Mucosa of rectum (tissue), 2 donors: ENCODE data around the gene PRDX5.

Experiments used
- H3K27ac ChIP-seq, 2 donors: one replicate each; pipeline ENCODE4 v1.7.0; 2013; ENCODE audit warnings: inconsistent platforms in 2 of 2, low read depth in 2 of 2, low read length in 2 of 2
- H3K27me3 ChIP-seq, 2 donors: one replicate each; pipeline ENCODE4 v1.7.0; 2013; ENCODE audit warnings: low read length in 2 of 2; ENCODE audit not compliant: control insufficient read depth in 2 of 2, insufficient read depth in 2 of 2
- H3K36me3 ChIP-seq, 2 donors: one replicate each; pipeline ENCODE4 v1.7.0; 2013; ENCODE audit warnings: low read length in 2 of 2; ENCODE audit not compliant: control insufficient read depth in 2 of 2, insufficient read depth in 2 of 2
- H3K4me1 ChIP-seq, 2 donors: one replicate each; pipeline ENCODE4 v1.7.0; 2013; ENCODE audit warnings: low read length in 2 of 2, mild to moderate bottlenecking in 1 of 2; ENCODE audit not compliant: control insufficient read depth in 2 of 2, insufficient read depth in 2 of 2
- H3K4me3 ChIP-seq, 2 donors: one replicate each; pipeline ENCODE4 v1.7.0; 2013; ENCODE audit warnings: low read length in 2 of 2
- H3K9ac ChIP-seq, 2 donors: one replicate each; pipeline ENCODE4 v1.7.0; 2013; ENCODE audit warnings: low read length in 2 of 2, low read depth in 1 of 2, mild to moderate bottlenecking in 1 of 2
- H3K9me3 ChIP-seq, 2 donors: one replicate each; pipeline ENCODE4 v1.7.0; 2013; ENCODE audit warnings: low read length in 2 of 2; ENCODE audit not compliant: control insufficient read depth in 2 of 2
- donor health status: healthy.
- donor health status: Normal muscosa, but diverticular disease.

PRDX5 gene

GRCh38 chr11:64339754-64340408 lies 22.0 kb downstream of the PRDX5 start, which contains the start of gene CCDC88B:
CCDC88B (plus strand) TSS chr11:64340204; CDS start chr11:64340267, 63 bp downstream.
- H3K4me1 ChIP-seq, result peaks cover 24 to 28% of the 10 kb centered on the region in 2 donors
- H3K36me3 ChIP-seq, result peaks cover 0 to 2% of the 10 kb centered on the region in 2 donors
- H3K27ac ChIP-seq, result peak within 1 kb of the TSS; percentile 29 to 68
- no peaks in the 10 kb centered on the region for H3K27me3 ChIP-seq
- H3K9me3 ChIP-seq, result no peaks in the 10 kb centered on the region
- peak within 1 kb of the TSS; percentile 58 to 61 for H3K4me3 ChIP-seq
- peak within 1 kb of the TSS; percentile 60 to 86 for H3K9ac ChIP-seq

DNA sequence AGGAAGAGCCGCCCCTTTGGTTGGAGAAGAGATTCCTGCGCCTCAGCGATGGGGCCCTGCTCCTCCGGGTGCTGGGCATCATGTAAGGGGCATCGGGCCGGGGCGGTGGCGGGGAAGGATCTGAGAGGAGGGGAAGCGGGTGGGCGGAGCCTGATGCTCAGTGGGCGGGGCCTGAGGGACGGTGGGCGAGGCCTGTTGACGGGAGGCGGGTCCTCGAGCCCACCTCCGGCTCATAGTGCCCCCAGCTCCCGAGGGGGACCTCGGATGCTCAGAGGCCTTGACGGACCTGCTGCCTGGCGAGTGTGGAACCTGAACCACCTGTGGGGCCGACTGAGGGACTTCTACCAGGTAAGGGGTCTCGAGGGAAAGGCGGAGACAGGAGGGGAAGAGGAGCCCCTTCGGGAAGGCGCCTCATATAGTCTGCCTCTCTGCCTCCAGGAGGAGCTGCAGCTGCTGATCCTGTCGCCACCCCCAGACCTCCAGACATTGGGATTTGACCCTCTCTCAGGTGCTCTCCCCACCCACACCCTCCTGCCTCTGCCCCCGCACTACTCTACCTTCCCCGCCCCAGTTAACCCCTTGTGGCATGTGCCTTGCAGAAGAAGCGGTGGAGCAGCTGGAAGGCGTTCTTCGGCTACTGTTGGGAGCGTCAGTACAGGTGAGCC lies 22.9 kb downstream of the PRDX5 start:
- Histone ChIP-seq H3K27ac (peak overlapping the region; percentile 29 to 68), H3K4me3 (peak overlapping the region; percentile 58 to 61), H3K27me3 (no peaks in the 10 kb centered on the region), H3K9ac (peak overlapping the region; percentile 26 to 86), H3K4me1 (peaks cover 24 to 27% of the 10 kb centered on the region in 2 donors), H3K9me3 (no peaks in the 10 kb centered on the region), H3K36me3 (peaks cover 0 to 2% of the 10 kb centered on the region in 2 donors)

GRCh38 chr11:64341429-64341828 lies 23.5 kb downstream of the PRDX5 start:
- peak overlapping the region; percentile 58 to 61 for H3K4me3 ChIP-seq
- H3K9ac ChIP-seq, result peak overlapping the region in 1 of 2 donors; percentile 86
- no peaks in the 10 kb centered on the region for H3K27me3 ChIP-seq
- H3K9me3 ChIP-seq, result no peaks in the 10 kb centered on the region
- H3K36me3 ChIP-seq, result peaks cover 0 to 2% of the 10 kb centered on the region in 2 donors
- peaks cover 24 to 27% of the 10 kb centered on the region in 2 donors for H3K4me1 ChIP-seq
- H3K27ac ChIP-seq, result peak overlapping the region in 1 of 2 donors; percentile 14

GRCh38 chr11:64341851-64342791 lies 24.2 kb downstream of the PRDX5 start:
- peak overlapping the region; percentile 70 to 72 for H3K27ac ChIP-seq
- H3K36me3 ChIP-seq, result peaks cover 0 to 2% of the 10 kb centered on the region in 2 donors
- peak overlapping the region; percentile 61 to 69 for H3K4me3 ChIP-seq
- H3K27me3 ChIP-seq, result no peaks in the 10 kb centered on the region
- peak overlapping the region; percentile 65 to 86 for H3K9ac ChIP-seq
- H3K9me3 ChIP-seq, result no peaks in the 10 kb centered on the region
- H3K4me1 ChIP-seq, result peaks cover 24 to 27% of the 10 kb centered on the region in 2 donors

DNA sequence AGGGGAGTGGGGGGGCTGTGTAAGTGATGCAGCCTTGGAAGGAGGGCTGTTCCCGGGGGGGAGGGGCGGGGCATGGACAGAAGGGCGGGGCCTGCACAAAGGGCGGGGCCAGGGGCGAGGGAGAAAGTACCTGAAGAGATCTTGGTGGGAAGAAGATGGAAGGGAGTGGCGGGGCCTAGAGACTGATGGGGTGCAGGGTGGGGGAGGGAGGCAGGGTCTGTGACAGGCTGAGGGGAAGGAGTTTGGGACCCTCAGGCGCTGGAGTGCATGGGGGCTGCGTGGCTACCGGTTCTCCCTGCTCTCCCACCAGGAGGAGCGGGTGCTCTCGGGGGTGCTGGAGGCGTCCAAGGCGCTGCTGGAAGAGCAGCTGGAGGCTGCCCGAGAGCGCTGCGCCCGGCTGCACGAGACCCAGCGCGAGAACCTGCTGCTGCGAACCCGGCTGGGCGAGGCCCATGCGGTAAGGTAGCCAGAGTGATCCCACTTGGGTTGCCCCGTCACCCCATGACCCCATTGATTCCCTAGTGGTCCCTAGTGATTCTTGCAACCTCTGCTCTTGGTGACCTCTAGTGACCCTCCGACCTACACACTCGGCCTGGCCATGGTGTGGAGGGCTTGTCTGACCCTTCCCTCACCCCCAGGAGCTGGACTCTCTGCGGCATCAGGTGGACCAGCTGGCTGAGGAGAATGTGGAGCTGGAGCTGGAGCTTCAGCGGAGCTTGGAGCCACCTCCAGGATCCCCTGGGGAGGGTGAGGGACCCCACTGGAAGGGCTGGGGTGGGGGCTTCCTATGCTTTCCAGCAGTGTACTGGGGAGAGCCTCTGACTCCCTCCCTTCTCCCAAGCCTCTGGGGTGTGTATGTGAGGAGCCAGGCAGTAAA lies 25.2 kb downstream of the PRDX5 start:
- Histone ChIP-seq H3K4me1 (peaks cover 24 to 27% of the 10 kb centered on the region in 2 donors), H3K27me3 (no peaks in the 10 kb centered on the region), H3K36me3 (peaks cover 0 to 2% of the 10 kb centered on the region in 2 donors), H3K27ac (peak overlapping the region in 1 of 2 donors; percentile 70), H3K9ac (no peak overlapping the region), H3K9me3 (no peaks in the 10 kb centered on the region), H3K4me3 (no peak overlapping the region)

GRCh38 chr11:64343767-64344559 lies 26.0 kb downstream of the PRDX5 start:
- Histone ChIP-seq H3K4me3 (no peak overlapping the region), H3K9ac (no peak overlapping the region), H3K36me3 (peaks cover 0 to 2% of the 10 kb centered on the region in 2 donors), H3K27me3 (no peaks in the 10 kb centered on the region), H3K27ac (no peak overlapping the region), H3K4me1 (peaks cover 24 to 27% of the 10 kb centered on the region in 2 donors), H3K9me3 (no peaks in the 10 kb centered on the region)

- no peaks in the 10 kb centered on the region for H3K27me3 ChIP-seq
- H3K9me3 ChIP-seq, result no peaks in the 10 kb centered on the region
- peaks cover 0 to 2% of the 10 kb centered on the region in 2 donors for H3K36me3 ChIP-seq
- no peak overlapping the region for H3K4me3 ChIP-seq
- H3K27ac ChIP-seq, result no peak overlapping the region
- H3K9ac ChIP-seq, result no peak overlapping the region
- H3K4me1 ChIP-seq, result peaks cover 20 to 23% of the 10 kb centered on the region in 2 donors
Measured at GRCh38 chr11:64344787-64345186, 26.9 kb downstream of the PRDX5 start.

DNA sequence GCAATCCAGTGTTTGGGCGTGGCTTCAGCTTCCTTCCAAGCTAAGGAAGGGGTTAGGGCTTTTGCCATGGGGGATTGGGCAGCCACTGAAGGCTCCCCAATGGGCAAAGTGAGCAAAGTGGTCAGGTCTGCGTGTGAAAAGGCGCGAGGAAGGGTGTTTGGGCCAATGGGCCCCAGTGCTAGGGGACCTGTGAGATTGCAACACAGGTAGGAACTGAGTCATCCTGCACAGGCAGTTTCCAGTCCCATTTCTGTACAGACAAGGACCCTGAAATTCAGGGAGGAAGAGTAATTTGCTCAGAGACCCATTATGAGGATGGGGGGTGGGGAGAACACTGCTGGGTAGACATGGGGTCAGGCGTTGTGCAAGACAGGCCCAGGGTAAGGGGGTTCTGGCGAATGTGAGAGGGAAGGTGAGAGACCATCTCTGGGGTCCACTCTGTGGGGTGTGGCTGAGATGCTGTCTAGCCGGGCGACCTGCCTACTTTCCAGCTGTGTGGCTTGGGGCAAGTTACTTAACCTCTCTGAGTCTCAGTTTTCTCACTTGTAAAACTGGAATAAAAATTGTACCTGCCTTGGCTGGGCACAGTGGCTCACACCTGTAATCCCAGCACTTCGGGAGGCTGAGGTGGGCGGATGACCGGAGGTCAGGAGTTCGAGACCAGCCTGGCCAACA lies 29.4 kb downstream of the PRDX5 start:
- H3K9ac ChIP-seq, result no peak overlapping the region
- peaks cover under 1 to 5% of the 10 kb centered on the region in 2 donors for H3K4me1 ChIP-seq
- no peak overlapping the region for H3K4me3 ChIP-seq
- peaks cover 0 to 2% of the 10 kb centered on the region in 2 donors for H3K36me3 ChIP-seq
- no peaks in the 10 kb centered on the region for H3K9me3 ChIP-seq
- no peaks in the 10 kb centered on the region for H3K27me3 ChIP-seq
- no peak overlapping the region for H3K27ac ChIP-seq
